Loucy (cell line): ENCODE data around the gene ABCF2.

Experiments
- H2AFZ ChIP-seq: fragments of 200-600 bp; sonication (generic); 2 replicates; pipeline ENCODE4 v1.6.0; 2016; ENCODE audit warnings: antibody characterized with exemption, mild to moderate bottlenecking, low read length, moderate library complexity
- H3F3A ChIP-seq: fragments of 200-600 bp; 2 replicates; pipeline ENCODE4 v1.6.0; 2016; ENCODE audit warnings: antibody characterized with exemption, low read depth, mild to moderate bottlenecking
- H3K27me3 ChIP-seq: fragments of 200-600 bp; sonication (generic); 2 replicates; pipeline ENCODE4 v1.6.1; 2014; ENCODE audit warnings: low read length, mild to moderate bottlenecking; ENCODE audit not compliant: insufficient read depth, poor library complexity, severe bottlenecking
- H3K36me3 ChIP-seq: fragments of 200-600 bp; sonication (generic); 2 replicates; pipeline ENCODE4 v1.6.1; 2016; ENCODE audit warnings: low read length; ENCODE audit not compliant: insufficient read depth
- H3K4me1 ChIP-seq: fragments of 200-600 bp; sonication (generic); 2 replicates; pipeline ENCODE4 v1.5.1; 2014; ENCODE audit warnings: low read length, mild to moderate bottlenecking; ENCODE audit not compliant: insufficient read depth, poor library complexity, severe bottlenecking
- H3K4me2 ChIP-seq: fragments of 200-600 bp; sonication (generic); 2 replicates; pipeline ENCODE4 v1.6.0; 2014; ENCODE audit warnings: antibody characterized with exemption, low read length, low read depth, mild to moderate bottlenecking; ENCODE audit not compliant: poor library complexity, severe bottlenecking
- H3K4me3 ChIP-seq: fragments of 200-600 bp; sonication (generic); 2 replicates; pipeline ENCODE4 v1.5.1; 2014; ENCODE audit warnings: low read length, mild to moderate bottlenecking, mixed read lengths; ENCODE audit not compliant: poor library complexity, severe bottlenecking
- H3K79me2 ChIP-seq: fragments of 200-600 bp; sonication (generic); 2 replicates; pipeline ENCODE4 v1.6.1; 2014; ENCODE audit warnings: low read length; ENCODE audit not compliant: insufficient read depth
- H3K9ac ChIP-seq: fragments of 200-600 bp; sonication (generic); 2 replicates; pipeline ENCODE4 v1.6.0; 2014; ENCODE audit warnings: mild to moderate bottlenecking, low read depth, low read length, moderate library complexity; ENCODE audit not compliant: poor library complexity, severe bottlenecking
- H3K9me2 ChIP-seq: fragments of 200-600 bp; sonication (generic); replicated peaks from 2 replicates; pipeline ENCODE4 v1.6.1; 2016; ENCODE audit warnings: low read depth, low read length, mixed read lengths
- H3K9me3 ChIP-seq: fragments of 200-600 bp; sonication (generic); 2 replicates; pipeline ENCODE4 v1.6.1; 2014; ENCODE audit warnings: mild to moderate bottlenecking, antibody characterized with exemption, low read length, low read depth; ENCODE audit not compliant: insufficient read depth
- H4K20me1 ChIP-seq: fragments of 200-600 bp; sonication (generic); 2 replicates; pipeline ENCODE4 v1.6.0; 2014; ENCODE audit warnings: antibody characterized with exemption, low read length, mild to moderate bottlenecking; ENCODE audit not compliant: insufficient read depth, poor library complexity, severe bottlenecking
- EZH2phosphoT487 ChIP-seq: fragments of 200-600 bp; IDR thresholded peaks from 2 replicates; pipeline ENCODE4 v1.6.1; 2018; ENCODE audit warnings: antibody characterized with exemption, mild to moderate bottlenecking, moderate library complexity, borderline replicate concordance
- TF ChIP-seq, protein P1 (sequence below): fragments of 200-600 bp; sonication (generic); conservative IDR thresholded peaks from 2 replicates; pipeline ENCODE4 v1.5.1; 2014; ENCODE audit warnings: mild to moderate bottlenecking, antibody characterized with exemption, low read length

The ABCF2 gene

DNA sequence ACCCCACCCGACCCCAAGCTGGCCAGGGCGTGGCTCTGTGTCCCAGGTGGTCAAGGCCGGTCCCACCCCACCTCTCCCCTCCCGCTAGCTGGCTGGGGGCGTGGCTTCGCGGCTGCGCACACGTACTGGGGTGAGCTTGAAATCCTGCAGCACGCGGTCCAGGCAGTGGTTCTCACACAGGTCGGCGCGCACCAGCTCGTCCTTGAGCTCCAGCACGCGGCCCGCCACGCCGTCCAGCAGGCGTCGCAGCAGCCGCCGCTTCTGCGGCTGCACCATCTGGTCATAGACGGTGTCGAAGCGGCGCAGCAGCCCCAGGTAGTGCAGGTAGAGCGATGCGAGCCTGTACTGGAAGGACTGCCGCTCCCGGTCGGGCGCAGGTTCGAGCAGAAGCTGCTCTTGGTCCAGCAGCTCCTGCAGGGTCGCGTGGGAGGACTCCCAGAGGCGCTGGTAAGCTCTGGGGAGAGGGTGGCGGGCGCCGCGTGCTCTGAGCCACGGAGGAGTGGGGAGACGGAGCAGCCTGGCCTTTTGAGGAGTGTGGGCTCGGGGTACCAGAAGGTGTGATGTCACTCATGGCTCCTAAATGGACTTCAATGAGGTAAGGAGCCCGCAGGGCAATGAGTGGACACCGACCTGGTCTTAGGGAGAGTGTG, 22.5 kb downstream of the ABCF2 start:
- Histone ChIP-seq H3K4me3 (no peak overlapping the region), H3K79me2 (no peaks in the 10 kb centered on the region), H3K9me2 (no peaks in the 10 kb centered on the region)

DNA sequence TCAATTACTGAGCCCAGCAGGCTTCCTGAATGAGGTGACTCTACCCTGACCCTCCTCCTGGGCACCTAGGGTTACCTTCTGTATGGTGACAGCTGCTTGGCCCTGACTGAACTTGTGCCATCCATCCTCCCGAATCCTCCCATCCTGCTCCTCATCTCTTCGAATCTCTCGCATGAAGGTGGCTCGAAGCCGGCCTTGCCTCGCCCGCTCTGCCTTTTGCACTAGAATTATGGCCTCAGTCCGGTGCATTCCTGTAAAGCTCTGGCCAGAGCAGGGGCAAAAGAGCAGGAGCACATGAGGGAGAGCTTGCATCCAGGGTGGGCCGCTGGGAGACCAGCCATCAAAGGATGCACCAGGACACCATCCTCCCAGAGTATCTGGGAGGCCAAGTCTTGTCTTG, 24.2 kb downstream of the ABCF2 start:
- H3K4me1 ChIP-seq: peaks cover 24% of the 10 kb centered on the region
- no peaks in the 10 kb centered on the region for H3K27me3 ChIP-seq
- no peak overlapping the region for H3K4me3 ChIP-seq
- H3K36me3 ChIP-seq: no peaks in the 10 kb centered on the region
- H3K9me2 ChIP-seq: no peaks in the 10 kb centered on the region
- no peak overlapping the region for H3K4me2 ChIP-seq
- TF ChIP-seq EZH2phosphoT487: no peak
- TF ChIP-seq, protein P1, sequence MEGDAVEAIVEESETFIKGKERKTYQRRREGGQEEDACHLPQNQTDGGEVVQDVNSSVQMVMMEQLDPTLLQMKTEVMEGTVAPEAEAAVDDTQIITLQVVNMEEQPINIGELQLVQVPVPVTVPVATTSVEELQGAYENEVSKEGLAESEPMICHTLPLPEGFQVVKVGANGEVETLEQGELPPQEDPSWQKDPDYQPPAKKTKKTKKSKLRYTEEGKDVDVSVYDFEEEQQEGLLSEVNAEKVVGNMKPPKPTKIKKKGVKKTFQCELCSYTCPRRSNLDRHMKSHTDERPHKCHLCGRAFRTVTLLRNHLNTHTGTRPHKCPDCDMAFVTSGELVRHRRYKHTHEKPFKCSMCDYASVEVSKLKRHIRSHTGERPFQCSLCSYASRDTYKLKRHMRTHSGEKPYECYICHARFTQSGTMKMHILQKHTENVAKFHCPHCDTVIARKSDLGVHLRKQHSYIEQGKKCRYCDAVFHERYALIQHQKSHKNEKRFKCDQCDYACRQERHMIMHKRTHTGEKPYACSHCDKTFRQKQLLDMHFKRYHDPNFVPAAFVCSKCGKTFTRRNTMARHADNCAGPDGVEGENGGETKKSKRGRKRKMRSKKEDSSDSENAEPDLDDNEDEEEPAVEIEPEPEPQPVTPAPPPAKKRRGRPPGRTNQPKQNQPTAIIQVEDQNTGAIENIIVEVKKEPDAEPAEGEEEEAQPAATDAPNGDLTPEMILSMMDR: no peak
- no peaks in the 10 kb centered on the region for H3K9me3 ChIP-seq
- H4K20me1 ChIP-seq: no peaks in the 10 kb centered on the region
- no peaks in the 10 kb centered on the region for H3K79me2 ChIP-seq
- H3K9ac ChIP-seq: no peak overlapping the region
- 0 out of 2 replicates have a peak, but pooled peaks cover 6% of the 10 kb centered on the region for H3F3A ChIP-seq
- H2AFZ ChIP-seq: no peak overlapping the region

More for the DNA sequence above, 22.5 kb downstream of the ABCF2 start:
- H2AFZ ChIP-seq: no peak overlapping the region
- 0 out of 2 replicates have a peak, but pooled peaks cover 7% of the 10 kb centered on the region for H3F3A ChIP-seq
- TF ChIP-seq EZH2phosphoT487: no peak
- TF ChIP-seq, protein P1: no peak
- H3K27me3 ChIP-seq: no peaks in the 10 kb centered on the region
- H3K4me1 ChIP-seq: peaks cover 40% of the 10 kb centered on the region
- no peak overlapping the region for H3K4me2 ChIP-seq
- no peaks in the 10 kb centered on the region for H3K36me3 ChIP-seq
- no peaks in the 10 kb centered on the region for H4K20me1 ChIP-seq
- no peak overlapping the region for H3K9ac ChIP-seq
- H3K9me3 ChIP-seq: no peaks in the 10 kb centered on the region

DNA sequence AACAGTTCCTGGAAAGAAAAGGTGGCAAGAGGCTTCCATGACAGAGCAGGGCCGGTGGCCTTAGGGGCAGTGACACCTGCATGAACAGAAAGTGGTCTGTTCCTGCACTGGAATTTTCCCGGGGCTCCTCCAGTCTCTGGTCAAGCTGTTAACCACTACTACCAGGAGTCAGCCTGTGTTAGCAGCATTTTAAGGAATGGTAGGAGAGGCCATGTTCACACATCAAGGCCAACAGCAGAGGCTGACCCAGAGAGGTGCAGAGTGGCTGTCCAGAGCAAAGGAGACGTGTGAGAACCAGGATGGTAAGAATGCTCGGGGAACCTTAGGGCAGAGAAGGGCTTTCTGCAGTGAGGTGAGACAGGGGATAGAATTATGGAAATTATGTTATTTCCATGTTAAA, 25.3 kb downstream of the ABCF2 start:
- Histone ChIP-seq H3K4me2 (no peak overlapping the region), H3K79me2 (no peaks in the 10 kb centered on the region), H3K4me3 (no peak overlapping the region), H3F3A (no peaks in the 10 kb centered on the region), H4K20me1 (no peaks in the 10 kb centered on the region), H3K36me3 (no peaks in the 10 kb centered on the region), H3K9me3 (no peaks in the 10 kb centered on the region), H2AFZ (no peak overlapping the region), H3K9me2 (no peaks in the 10 kb centered on the region), H3K27me3 (no peaks in the 10 kb centered on the region), H3K4me1 (peaks cover 16% of the 10 kb centered on the region), H3K9ac (no peak overlapping the region)
- TF ChIP-seq, protein P1: no peak
- no peak for TF ChIP-seq EZH2phosphoT487
